GM20000 (cell line): ENCODE data around the gene FAM53A.
"Not testable (repeated sequence)": the region's sequence is repeated elsewhere in the genome, so short reads cannot be mapped to it uniquely, and the experiment has no call there.

ENCODE experiments used
- DNase-seq: peaks from one replicate; pipeline ENCODE4 v3.0.0; 2012; ENCODE audit warnings: low spot score
- TF ChIP-seq, protein P1 (sequence below): IDR thresholded peaks from 2 replicates; pipeline ENCODE4 v1.5.1; 2012; ENCODE audit warnings: mild to moderate bottlenecking, control low read depth; ENCODE audit errors: extremely low read depth, missing control alignments

The FAM53A gene

DNA sequence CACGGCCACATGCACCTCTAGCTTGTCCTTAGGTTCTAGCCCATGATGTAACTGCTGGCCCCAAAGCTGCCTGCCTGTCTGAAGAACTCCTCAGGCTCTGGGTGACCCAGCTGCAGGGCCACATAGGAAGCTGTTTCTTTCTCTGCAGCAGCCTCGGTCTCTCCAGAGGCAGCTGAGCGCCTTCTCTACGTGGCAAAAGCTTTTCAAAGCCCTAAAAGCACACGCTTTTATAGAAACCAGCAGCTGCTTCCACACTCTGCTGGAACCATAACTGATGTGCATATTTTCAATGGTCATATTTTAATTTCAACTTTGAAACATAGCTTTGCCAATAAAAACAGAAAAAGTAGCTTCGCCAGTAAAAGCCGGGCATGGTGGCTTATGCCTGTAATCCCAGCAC is 37.4 kb downstream of the FAM53A start:
- TF ChIP-seq, protein P1, sequence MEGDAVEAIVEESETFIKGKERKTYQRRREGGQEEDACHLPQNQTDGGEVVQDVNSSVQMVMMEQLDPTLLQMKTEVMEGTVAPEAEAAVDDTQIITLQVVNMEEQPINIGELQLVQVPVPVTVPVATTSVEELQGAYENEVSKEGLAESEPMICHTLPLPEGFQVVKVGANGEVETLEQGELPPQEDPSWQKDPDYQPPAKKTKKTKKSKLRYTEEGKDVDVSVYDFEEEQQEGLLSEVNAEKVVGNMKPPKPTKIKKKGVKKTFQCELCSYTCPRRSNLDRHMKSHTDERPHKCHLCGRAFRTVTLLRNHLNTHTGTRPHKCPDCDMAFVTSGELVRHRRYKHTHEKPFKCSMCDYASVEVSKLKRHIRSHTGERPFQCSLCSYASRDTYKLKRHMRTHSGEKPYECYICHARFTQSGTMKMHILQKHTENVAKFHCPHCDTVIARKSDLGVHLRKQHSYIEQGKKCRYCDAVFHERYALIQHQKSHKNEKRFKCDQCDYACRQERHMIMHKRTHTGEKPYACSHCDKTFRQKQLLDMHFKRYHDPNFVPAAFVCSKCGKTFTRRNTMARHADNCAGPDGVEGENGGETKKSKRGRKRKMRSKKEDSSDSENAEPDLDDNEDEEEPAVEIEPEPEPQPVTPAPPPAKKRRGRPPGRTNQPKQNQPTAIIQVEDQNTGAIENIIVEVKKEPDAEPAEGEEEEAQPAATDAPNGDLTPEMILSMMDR = no peak
- no peak for DNase-seq

DNA sequence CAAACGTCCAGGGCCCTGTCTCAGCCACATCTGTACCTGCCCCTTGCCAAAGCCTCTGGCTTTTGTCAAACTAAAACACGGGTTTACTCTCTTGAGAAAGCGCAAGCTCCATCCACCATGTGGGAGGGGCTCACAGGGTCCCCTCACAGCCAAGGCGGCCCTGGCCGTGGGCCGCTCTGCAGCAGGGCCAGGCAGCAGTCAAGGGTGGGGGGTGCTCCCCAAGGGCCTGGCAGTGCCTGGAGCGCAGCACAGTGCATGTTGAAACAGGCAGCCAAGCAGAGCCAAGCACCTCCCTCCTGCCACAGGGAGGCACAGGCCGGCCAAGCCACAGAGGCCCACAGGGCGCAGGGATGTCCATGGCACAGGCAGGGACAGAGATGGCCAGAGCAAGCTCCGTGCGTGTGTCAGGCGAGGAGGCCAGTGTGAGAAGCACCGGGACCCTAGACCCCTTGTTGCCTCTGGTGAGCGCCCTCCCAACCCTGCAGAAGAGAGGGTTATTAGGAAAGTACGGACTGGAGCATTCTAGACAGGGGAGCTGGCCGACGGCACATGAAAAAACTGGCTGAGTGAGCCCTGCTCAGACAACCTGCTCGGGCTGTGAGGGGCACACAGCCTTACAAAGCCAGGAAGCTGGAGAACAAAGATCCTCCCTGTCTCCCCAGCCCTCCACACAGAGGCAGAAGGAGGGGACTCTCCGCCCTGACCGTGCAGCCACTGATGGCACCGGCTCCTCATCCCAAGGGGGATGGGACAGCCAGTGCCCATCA is 39.0 kb downstream of the FAM53A start:
- no peak for DNase-seq
- TF ChIP-seq, protein P1 = no peak

DNA sequence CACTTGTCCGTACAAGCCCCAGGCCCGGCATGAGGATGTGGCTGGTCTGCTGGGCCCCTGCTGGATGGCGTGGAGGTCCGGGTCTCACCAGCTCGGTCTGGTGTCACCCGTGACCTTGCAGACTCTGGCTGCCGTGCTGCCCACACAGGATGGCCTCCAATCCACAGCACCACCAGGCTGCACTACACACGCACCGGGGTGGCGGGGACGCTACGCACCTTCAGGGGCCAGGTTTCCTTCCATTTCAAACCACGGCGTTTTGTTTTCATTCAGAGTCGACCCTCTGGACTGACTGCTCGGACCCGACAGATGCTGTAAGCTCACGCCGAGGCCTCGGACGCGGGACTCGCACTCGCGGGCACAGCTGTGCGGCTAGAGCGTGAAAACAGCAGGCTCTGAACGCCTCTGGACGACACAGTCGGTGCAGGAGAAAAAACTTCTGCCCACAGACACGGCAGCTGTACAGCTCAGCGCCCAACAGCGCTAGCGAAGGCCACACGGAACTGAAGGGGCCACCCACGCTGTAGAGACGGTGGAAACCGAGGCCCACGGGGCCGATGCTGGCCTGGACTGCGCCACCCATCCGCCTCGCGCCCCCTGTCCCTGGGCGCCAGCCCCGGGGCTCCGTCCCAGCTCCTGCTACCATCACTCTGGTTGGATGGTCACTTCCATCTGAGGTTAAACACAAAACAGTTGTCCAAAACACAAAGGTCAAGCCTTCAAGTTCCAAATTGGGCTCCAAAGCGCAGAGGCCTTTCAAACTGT is 40.0 kb downstream of the FAM53A start:
- TF ChIP-seq, protein P1 = no peak
- no peak for DNase-seq

DNA sequence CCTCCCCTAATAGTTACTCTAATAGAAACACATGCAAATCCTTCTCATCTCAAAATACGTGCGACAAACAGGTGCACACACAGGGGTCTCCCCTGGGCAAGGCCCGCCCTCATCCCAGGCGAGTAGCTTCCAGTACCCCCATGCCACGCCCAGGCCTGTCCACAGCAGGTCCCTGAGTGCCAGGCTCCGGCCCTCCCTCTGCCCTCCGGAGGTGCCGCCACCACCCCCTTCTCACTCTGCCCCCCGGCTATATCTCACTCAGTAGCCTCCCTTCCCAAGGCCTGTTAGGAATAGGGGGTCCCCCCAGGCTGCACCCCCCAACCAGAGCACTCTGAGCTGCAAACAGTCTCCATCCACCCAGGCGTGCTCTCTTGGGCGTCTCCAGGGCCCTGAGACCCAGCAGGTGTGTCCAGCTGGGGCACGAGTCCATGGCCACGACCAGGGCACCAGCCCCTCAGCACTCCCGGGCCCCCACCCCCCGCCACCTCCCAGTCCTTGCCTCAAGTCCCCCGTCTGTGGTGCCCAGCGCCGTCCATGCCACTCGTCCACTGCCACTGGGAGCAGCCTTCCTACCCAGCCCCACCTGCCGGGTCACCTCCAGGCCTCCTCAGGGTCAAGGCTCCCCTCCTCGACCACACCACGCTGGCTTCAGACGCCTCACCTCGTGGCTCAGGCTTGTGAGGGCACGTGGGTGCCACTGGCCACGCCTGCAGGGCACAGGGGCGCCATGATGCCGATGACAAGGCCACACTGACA is 41.7 kb downstream of the FAM53A start:
- TF ChIP-seq, protein P1 = no peak

DNA sequence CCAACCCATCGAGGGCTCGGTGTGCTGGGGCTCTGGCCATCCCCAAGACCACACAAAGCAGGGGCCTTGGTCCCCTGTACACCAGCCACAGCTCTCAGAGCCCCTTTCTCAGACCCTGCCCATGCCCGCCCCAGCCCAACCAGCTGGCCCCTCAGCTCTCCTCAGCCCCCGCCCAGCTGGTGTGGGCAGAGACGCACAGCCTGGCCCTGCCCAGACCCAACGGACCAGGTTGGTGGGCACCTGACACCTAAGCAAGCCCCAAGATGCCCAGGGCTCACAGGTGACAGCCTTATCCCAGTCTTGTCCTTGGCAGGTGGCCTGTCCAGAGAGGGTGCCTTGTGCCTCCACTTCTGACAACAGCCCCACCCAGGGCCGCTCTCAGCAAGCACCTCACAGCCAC is 42.4 kb downstream of the FAM53A start:
- TF ChIP-seq, protein P1 = no peak
- no peak for DNase-seq

More for the DNA sequence above, 41.7 kb downstream of the FAM53A start:
- no peak for DNase-seq

DNA sequence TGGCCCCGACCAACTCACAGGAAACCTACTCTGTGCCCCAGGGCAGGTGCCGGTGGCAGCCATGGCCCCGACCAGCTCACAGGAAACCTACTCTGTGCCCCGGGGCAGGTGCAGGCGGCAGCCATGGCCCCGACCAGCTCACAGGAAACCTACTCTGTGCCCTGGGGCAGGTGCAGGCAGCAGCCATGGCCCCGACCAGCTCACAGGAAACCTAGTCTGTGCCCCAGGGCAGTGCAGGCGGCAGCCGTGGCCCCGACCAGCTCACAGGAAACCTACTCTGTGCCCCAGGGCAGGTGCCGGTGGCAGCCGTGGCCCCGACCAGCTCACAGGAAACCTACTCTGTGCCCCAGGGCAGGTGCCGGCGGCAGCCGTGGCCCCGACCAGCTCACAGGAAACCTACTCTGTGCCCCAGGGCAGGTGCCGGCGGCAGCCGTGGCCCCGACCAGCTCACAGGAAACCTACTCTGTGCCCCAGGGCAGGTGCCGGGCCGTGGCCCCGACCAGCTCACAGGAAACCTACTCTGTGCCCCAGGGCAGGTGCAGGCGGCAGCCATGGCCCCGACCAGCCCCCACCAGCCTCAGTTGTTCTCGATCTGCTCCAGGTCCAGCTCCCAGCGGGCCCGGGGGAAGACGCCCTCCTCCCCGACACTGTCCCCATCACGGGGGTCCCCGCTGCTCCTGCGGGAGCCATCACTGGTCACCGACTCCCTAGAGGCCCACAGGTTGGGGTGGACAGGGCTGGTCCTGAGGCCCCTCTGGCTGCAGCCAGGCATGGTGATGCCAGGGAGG is 43.2 kb downstream of the FAM53A start:
- DNase-seq = not testable (repeated sequence)

DNA sequence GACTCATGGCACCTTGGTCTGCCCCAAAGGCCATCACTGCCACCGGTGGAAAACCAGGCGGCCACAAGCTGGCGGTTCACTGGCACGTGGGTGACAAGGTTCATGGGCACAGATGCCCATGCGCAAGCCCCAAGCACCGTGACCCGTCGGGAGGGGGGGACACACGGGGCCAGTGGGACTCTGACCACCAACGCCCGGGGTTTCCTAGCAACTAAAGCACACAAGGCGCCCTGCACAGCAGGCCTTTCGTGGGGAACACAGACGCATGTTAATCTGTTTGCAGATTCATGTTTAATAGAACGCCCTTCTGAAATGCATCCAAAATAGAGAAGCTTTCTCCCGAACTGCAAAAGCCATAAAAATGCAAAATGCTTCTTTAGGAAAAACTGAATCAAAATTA is 43.9 kb downstream of the FAM53A start:
- TF ChIP-seq, protein P1 = no peak

More for the DNA sequence above, 43.9 kb downstream of the FAM53A start:
- DNase-seq = no peak
